Neural progenitor cell (in vitro differentiated cells): Measurements from ENCODE around the gene MBP.

Experiments
- EZH2 ChIP-seq: fragments of 200-600 bp; sonication (generic); IDR thresholded peaks from 2 replicates; pipeline ENCODE4 v1.6.1; 2017; ENCODE audit warnings: antibody characterized with exemption, mild to moderate bottlenecking, moderate library complexity
- TF ChIP-seq, protein P1 (sequence below): fragments of 200-600 bp; sonication (generic); IDR thresholded peaks from 2 replicates; pipeline ENCODE4 v1.5.1; 2017; ENCODE audit warnings: antibody characterized with exemption, mild to moderate bottlenecking

- TF ChIP-seq, protein P1, sequence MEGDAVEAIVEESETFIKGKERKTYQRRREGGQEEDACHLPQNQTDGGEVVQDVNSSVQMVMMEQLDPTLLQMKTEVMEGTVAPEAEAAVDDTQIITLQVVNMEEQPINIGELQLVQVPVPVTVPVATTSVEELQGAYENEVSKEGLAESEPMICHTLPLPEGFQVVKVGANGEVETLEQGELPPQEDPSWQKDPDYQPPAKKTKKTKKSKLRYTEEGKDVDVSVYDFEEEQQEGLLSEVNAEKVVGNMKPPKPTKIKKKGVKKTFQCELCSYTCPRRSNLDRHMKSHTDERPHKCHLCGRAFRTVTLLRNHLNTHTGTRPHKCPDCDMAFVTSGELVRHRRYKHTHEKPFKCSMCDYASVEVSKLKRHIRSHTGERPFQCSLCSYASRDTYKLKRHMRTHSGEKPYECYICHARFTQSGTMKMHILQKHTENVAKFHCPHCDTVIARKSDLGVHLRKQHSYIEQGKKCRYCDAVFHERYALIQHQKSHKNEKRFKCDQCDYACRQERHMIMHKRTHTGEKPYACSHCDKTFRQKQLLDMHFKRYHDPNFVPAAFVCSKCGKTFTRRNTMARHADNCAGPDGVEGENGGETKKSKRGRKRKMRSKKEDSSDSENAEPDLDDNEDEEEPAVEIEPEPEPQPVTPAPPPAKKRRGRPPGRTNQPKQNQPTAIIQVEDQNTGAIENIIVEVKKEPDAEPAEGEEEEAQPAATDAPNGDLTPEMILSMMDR, result no peak
- no peak for TF ChIP-seq EZH2
Measured at GRCh38 chr18:77138270-77138669, 5.7 kb upstream of the MBP start.
